GM19328 (cell line): ENCODE measurements around the gene ARFGAP3.
"Not testable (repeated sequence)": the region's sequence is repeated elsewhere in the genome, so short reads cannot be mapped to it uniquely, and the experiment has no call there.

Experiments used
- ATAC-seq: cut with Tn5 transposase; IDR thresholded peaks from one replicate; pipeline ENCODE4 v1.9.1; 2021; ENCODE audit warnings: mild to moderate bottlenecking, moderate library complexity; ENCODE audit not compliant: unreplicated experiment

Gene ARFGAP3

DNA sequence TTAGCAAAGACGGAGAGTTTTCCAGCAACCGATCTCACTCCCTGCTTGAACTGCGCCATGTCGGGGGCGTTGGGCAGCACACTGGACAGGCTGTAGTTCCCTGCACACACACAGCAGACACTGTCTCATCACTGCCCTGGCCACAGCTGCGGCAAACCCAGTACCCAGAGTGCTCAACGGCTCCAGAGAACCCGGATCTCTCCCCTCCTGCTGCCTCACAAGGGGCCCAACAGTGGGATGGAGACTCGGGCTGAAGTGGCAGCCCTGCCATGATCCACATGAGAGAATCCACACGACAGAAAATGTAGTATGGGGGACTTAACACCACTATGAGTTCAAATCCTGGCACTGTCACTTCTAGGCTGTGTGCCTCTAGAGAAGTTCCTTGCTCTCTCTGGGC, 58.0 kb downstream of the ARFGAP3 start:
- ATAC-seq, result no peak

DNA sequence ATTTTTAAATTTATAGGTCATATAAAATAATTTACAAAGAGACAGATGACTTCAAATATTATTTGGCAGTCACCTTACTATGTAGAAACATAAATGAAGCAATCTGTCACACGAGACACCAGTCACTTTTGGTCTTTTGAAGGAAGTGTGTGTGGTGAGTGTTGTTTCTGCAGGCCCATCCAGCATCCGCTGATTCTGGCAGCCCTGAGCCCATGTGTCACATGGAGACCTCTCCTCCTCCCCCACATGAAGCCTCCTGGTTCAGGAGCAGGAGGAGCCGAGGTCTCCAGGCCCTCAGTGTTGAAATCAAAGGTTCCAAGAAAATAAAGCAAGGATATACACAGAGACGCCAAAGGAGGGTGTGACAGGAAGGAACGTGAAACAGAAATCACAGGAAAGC, 60.1 kb downstream of the ARFGAP3 start:
- ATAC-seq, result no peak

DNA sequence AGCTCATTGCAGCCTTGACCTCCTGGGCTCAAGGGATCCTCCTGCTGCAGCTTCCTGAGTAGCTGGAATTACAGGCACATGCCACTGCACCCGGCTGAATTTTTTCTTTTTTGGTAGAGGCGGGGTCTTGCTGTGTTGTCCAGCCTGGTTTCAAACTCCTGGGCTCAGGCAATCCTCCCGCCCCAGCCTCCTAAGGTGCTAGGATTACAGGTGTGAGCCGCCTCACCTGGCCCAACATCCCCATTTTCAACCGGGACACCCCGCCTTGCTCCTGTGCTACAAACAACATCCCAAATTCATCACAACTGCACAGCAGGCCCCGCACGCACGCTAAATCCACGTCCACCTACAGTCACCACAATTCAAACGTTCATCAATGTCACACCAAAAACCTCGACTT, 61.0 kb downstream of the ARFGAP3 start:
- no peak for ATAC-seq

DNA sequence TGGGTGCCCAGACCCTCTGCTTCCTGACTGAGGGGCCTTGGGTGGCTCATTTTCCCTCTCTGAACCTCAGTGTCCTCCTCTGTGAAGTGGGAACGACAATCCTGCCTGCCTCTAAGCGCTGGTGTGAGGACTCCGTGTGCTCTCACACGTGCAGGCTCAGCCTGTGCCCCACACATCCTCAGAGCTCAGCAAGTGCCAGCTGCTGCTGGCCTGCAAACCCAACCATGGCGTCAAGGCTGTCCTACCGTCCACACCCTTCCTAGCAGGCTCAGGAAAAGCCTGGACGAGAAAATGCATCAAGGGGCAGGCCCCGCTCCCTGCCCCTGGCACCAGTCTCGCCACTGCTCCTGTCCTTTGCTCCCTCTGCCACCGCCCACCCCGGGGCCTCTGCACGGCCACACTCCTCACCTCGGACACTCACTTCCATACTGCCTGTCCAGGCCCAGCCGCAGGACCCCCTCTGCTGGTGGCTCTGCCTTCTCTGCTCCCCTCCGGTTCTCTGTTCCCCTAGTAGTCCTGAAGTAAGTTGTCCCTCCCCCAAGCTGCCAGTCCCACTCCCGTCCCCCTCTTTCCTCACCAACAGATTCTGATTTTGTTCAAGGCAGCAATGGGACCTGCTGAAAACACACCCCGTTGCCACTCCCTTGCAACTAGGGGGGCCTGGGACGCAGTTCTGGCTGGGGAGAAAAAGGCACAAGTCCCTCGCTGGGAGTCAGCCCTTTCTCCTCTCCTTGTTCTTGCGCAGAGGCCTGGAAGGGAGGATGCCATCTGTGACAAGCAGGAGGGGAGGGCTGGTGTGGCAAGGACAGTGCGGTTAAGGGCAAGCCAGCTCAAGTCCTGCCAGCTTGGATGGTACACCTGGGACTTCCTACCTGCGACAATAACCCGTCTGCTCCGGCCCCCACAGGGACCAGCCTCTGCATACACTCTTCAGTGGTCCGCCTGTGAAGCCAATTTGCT, 62.2 kb downstream of the ARFGAP3 start:
- ATAC-seq, result no peak

DNA sequence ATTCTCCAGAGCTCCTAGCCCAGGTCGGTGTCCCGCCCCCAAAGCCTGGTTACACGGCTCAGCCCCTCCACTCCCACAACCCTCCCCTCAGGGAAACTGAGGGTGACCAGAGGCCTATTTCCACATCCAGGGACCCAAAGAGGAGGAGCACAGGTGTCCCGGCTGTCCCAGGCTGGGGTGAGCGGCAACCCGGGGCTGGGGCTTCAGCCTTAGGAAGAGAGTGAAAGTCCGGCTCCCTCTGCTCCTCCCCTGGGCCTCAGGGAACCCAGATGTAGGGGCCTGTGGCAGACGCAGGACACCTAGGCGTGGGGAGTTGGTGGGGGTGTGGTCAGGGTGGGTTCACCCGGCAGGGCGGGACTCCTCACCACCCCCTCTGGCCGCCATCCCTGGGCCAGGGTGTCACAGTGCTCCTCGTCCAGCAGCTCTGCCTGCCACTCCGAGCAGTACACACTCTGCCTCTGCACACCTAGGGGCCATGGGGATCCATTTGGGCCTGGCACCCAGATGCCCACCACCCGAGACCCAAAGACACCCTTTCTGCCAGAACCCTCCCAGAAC, 63.1 kb downstream of the ARFGAP3 start:
- ATAC-seq, result no peak

DNA sequence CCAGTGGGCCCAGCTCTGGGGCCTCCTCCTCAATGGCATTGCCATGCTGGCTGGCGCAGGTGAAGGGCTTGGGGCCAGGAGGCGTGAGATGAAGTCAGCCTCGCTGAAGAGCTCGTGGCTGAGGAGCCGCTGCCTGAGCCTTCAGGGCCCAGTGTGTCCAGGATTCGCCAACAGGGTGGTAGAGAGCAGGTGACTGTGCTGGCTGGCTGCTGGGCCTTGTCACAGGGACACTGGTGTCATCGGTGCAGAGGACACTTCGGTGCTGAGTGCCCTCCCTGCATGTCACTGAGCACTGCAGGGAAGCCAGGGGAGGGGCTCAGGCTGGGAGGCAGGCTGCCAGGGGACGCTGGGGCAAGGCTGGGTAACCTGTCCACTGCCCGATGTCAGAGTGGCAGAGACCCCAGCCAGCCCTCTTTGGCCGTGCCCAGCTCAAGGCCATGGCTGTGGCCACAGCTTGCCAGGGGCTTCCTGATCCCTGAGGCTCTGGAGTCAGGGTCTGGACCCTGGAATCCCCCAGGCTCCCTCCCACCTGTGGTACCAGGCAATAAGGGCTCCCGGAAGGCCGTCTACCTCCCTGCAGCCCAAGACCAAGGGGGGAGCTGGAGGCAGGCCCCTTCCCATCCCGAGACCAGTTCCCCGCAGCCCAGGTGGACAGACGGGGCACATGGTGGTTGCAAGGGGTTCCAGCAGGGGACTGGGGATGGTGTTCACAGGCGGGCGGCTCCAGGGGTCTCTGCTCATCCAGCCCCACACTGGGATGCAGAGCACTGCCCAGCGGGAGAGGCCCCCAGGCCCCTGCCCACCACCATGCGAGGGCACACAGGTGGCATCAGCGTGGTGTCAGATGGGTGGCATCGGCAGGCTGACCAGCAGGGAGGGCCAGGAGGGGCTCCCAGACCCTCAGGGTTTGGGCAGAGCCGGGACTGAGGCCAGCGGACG, 63.9 kb downstream of the ARFGAP3 start:
- ATAC-seq, result no peak

DNA sequence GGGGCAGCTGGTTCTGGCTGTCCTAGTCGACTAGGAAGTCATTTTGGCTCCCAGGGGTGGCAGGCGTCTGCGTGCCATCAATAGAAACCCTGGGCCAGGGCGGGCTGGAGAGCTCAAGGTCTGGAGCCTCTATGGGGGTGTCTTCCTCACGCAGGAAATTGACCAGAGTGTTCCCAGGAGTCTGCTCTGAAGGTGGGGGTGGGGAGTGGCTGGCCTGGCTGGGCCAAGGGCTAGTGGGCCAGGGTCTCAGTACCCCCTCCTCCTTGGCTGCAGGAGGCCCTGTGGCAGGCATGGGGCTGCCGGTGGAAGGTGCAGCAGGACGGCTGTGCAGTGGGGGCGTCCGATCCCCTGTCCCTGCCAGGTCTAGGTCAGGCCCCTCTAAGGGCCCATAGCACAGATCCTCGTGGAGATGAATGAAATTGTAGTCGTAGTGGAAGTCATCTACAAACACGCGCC, 64.6 kb downstream of the ARFGAP3 start:
- ATAC-seq, result no peak

DNA sequence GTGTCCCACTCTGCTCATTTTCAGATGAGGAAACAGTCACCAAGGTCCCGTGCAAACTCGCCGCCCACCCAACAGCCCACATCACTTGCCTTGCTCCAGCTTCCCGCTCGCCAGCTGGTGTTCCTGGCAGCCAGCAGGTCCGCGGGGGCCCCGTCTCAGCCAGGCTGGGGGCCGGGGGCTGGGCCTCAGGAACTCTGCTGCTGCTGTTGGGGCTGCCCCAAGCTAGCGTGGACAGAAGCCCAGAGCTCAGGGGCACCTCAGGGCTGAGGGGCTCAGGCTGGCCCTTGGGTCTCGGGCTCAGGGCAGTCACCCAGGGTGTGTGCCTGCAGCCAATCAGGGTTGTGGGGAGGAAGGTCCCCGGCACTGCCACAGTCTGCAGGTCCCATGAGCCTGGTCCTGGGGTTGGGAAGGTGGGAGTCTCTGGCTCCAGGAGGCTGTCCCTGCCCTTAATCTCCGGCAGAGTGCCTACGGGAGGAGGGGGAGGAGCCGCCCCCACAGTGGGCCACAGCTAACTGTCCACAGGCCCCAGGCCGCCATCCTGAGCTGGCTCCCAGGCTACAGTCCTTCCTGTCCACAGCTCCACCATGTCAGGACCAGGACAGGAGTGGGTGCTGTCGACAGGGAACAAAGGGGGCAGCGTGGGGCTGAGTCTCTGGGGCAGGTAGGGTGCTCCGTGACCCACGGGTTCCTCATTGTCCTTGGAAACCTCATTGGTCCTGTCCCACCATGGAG, 65.2 kb downstream of the ARFGAP3 start:
- ATAC-seq, result no peak

DNA sequence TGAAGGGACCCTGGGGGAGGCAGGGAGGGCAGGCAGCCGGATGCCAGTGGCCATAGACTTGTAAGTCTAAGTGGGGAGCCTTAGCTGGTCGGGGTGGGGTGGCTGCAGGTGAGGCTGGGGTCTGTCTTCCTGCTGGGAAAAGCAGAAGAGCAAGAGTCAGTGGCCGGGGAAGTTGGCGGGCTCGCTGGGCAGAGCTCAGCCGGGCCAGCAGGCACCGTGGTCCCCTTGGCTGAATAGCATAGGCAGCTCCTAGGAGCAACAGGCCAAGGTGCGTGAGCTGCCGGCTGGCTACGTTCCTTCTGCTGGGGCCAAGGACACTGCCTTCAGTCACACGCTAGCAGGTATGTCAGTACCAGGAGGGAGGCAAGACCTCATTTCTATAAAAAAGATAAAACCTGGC, 68.6 kb downstream of the ARFGAP3 start:
- ATAC-seq, result no peak

DNA sequence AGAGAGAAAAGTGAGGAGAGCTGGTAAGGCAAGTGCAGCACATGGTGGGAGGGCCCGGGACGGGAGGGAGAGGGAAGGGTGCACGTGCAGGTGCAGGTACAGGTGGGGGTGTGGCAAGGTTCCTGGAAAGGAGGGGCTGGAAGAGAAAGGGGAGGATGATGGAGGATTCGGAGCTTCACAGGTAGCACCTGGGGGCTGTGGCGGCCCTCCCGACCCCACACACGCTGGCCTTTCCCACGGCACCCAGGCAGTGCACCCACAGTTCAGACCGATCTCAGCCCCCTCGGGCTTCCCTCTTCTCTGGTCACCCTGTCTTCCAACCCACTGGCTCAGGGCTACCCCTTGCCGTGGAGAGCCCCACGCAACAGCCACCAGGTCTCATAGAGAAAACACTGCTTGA, 69.1 kb downstream of the ARFGAP3 start:
- ATAC-seq, result no peak

DNA sequence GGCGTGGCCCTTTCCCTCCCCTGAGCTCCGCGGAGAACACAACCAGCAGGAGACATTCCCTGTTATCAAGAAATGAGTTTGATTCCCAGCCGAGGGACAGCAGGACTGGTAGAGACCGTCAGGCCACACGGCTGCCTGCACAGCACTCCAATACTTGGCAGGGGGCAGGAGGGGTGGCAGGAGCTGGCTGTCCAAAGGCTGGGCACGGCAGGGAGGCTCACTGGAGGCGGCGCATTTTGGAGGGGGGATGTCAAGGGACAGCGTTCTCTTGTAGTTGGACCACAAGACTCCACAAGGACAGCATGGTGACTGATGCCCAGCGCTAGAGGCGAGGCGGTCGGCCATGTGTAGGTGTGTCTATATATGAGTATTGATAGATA, 69.7 kb downstream of the ARFGAP3 start:
- no peak for ATAC-seq

DNA sequence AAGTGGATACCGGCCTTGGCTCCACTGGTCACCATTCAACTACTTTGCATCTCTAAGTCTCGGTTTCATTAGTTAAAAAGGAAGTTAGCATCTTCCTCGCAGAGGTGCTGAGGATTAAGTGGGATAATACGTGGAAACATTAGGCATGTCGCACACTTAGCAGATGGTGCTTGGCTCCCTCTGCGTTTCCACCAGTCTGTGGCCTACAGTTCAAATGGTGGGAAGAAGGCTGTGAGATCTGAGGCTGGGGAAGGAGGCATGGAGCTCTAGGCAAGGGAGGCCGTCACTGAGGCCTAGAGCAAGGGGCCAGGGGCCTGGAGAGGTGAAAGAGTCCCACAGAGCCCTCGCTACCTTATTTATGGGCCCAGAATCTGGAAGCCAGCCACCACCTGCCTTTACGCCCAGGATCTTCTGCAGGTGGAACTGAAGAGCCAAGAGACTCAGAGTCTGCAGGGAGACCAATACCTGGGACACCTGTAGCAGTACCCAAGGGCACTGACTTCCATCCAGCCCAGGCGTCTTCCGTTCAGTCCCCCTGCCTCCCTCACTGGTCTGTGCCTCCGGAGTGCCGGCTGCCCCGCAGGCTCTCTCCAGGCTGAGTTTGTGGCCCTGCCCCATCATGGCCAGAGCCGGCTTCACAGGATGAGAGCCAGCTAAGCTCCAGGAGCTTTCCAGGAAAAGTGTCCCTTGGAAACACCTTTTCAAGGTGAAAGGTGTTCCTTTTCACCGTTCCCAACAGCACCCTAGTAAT, 70.3 kb downstream of the ARFGAP3 start:
- ATAC-seq, result no peak

DNA sequence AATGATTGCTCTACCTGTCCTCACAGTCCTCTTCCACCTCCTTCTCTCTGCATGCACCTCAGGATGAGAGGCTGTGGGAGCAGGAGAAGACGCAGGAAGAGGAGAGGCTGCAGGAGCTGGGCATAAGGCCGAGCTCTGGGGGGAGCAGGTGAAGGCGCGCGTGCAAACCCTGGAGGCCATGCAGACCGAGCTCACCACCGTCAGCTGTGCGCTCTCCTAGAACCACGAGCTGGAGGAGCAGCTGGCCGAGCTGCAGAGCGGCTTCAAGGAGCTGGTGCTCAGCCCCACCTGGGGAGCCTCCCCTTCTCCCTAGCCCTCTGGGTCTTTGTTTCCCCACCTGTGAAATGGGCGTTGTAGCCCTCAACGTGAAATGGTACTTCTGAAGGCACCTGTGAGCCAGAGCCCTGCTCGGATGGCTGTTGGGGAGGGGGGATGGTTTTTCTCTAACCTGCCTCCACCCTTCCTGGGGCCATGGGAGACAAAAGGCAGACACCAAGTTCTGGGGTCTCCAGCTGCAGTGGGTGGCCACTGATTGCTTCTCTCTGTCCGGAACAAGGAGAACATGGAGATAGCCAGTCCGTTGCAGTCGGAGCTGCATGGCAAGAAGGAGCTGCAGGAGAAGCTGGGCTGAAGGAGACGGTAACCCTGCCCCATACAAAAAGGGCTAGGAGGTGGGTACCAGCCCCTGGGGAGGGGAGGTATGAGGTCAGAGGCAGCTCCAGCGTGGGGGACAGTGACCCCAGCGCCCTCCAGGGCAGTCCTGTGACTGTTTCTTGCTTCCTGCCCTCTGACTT, 71.2 kb downstream of the ARFGAP3 start:
- no peak for ATAC-seq

DNA sequence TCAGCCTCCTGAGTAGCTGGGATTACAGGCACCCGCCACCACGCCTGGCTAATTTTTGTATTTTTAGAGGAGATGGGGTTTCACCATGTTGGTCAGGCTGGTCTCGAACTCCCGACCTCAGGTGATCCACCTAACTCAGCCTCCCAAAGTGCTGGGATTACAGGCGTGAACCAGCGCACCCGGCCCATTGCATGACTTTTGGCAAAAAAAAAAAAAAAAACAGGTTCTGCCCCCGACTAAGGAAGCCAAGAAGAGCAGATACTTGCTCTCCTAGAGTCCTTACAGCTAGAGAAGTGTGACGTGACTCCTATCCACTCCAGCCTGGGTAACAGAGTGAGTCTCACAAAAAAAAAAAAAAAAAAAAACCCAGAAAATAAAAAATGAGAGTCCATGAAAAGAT, 74.8 kb downstream of the ARFGAP3 start:
- ATAC-seq, result not testable (repeated sequence)

DNA sequence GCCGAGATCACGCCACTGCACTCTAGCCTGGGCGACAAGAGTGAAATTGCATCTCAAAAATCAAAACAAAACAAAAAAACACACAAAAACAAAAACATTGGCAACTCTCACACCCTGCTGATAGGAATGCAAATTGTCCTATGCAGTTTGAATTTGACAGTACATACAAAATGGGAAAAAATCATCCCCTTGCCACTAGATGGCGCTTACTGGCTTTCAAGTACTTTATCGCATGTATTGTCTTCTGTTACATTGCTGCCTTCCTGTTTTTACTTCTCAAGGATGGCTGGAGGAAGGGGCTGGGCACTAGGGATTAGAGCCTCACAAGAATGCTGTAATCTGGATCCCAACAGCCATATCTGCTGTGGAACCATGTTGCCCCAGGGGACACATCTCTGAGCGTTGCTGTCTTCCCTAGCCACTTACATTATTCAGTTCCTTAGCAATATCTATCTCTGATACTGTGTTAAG, 77.0 kb downstream of the ARFGAP3 start:
- no peak for ATAC-seq

DNA sequence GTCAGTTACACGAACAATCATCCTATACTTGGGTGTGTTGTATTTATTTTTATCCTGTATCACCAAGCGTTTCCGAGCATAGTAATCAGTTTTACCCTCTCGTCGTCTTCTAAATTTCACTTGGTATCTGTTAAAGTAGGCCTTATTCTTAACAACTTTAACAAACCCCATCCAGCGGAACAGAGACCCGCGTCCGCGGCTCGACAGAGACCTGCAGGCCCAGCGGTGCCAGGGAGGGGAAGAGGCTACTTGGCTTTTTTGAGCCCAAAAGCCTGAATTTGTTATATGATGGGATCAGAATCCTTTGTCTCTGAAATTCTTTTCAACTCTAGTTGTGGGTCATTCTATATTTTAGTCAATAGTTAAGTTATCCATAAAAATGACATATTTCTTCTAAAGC, 79.9 kb downstream of the ARFGAP3 start:
- ATAC-seq, result no peak

DNA sequence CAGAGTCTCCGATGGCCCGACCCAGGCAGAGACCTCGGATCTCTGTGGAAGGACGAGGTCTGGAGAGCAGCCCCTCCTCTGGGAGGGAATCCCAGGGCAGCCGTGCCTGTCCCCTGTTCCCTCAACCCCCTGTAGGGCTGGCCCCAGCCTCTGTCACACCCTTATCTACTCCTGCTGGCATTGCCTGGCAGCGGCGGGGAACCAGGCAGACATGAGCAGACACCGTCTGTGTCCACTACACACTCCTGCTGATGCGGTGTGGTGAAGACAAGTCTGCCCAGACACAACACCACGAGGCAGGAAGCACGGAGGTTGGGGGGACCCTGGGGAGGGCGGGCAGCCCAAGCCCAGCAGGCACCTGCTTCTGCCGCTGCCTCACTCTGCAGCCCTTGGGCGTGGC, 83.9 kb downstream of the ARFGAP3 start:
- no peak for ATAC-seq

DNA sequence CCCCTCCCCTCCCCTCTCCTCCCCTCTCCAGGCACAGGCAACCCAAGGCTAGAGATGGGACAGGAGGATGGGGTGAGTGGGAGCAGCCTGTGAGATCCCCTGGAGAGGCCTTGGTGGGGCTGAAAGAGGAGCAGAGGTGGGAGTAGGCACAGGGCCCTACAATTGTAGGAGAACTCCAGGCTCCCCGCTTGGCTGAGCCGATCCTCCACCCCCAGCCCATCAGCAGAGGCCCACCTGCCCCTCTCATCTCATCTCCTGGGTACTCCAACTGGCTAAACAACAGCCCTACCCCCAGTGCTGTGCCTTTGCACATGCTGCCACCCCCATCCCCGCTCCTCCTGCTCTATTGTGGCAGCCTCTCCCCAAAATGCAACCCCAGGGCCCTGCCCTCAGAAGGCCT, 84.4 kb downstream of the ARFGAP3 start:
- no peak for ATAC-seq
